ENCODE measurements around the gene SPSB2. TPM values are rescaled to one million over a fixed set of nuclear protein-coding genes. Genes with fewer than 3 reads are reported as not detected.
"Not testable (repeated sequence)": the region's sequence is repeated elsewhere in the genome, so short reads cannot be mapped to it uniquely, and the experiment has no call there.

The SPSB2 gene
- total RNA-seq, 4 donors from 2014 or later = 4.1 to 6.5 (median 5.7) TPM

DNA sequence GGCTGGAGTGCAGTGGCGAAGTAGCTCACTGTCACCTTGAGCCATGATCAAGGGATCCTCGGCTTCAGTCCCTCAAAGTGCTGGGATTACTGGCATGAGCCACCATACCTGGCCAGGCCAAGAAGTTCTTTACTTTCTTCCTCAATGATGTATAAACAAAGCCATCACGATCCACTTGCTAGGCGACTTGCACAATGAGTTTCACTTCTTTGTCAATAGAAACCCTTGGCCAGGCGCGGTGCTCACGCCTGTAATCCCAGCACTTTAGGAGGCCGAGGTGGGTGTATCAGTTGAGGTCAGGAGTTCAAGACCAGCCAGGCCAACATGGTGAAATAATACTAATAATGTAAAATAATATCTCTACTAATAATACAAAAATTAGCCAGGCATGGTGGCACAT is 14.4 kb upstream of the SPSB2 start:
- ATAC-seq (ENCODE audit: low FRiP score) = no peak
- no peak for DNase-seq (ENCODE audit: low spot score)

DNA sequence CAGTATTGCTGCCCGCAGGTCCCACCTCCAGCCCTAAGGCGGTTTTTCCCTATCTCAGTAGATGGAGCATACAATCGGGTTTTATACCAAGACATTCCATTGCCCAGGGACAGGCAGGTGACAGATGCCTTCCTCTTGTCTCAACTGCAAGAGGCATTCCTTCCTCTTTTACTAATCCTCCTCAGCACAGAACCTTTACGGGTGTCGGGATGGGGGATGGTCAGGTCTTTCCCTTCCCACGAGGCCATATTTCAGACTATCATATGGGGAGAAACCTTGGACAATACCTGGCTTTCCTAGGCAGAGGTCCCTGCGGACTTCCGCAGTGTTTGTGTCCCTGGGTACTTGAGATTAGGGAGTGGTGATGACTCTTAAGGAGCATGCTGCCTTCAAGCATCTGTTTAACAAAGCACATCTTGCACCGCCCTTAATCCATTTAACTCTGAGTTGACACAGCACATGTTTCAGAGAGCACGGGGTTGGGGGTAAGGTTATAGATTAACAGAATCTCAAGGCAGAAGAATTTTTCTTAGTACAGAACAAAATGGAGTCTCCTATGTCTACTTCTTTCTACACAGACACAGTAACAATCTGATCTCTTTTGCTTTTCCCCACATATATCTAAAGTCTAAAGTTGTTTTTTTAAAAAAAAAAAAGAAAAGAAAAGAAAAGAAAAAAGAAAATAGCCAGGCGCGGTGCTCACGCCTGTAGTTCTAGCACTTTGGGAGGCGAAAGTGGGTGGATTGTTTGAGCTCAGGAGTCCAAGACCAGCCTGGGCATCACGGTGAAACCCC is 13.3 kb upstream of the SPSB2 start:
- not testable (repeated sequence) for ATAC-seq (ENCODE audit: low FRiP score); DNase-seq (ENCODE audit: low spot score)

More for the DNA sequence above, 14.4 kb upstream of the SPSB2 start:
- TF ChIP-seq CTCF (IDR thresholded peaks at IDR 0.05) = no peak

DNA sequence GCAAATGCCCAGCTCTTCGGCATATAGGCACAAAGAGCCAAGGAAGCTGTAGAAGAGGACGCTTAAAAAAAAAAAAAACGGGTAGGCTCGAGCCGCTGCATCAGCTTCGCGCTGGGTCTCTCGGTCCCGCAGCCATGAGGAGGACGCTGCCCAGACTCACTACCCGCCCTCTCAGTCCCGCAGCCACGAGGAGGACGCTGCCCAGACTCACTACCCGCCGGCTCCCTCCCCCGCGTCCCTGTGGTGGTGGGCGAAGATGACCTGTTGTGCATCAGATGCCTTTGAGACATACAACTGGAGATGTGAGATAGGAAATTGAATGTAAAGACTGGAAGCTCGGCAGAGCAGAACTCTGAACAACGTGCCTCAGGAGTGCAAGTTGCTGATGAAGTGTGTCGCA is 11.4 kb upstream of the SPSB2 start:
- ATAC-seq (ENCODE audit: low FRiP score) (no peak), DNase-seq (ENCODE audit: low spot score) (no peak)
- no peak for TF ChIP-seq CTCF (IDR thresholded peaks at IDR 0.05)

- ATAC-seq (ENCODE audit: low FRiP score) = no peak
- no peak for TF ChIP-seq CTCF (IDR thresholded peaks at IDR 0.05)
- no peak for DNase-seq (ENCODE audit: low spot score)
Measured at GRCh38 chr12:6883683-6884082, 10.6 kb upstream of the SPSB2 start.

GRCh38 chr12:6883252-6883651 is 10.1 kb upstream of the SPSB2 start:
- TF ChIP-seq CTCF (IDR thresholded peaks at IDR 0.05) = no peak
- ATAC-seq (ENCODE audit: low FRiP score) (no peak), DNase-seq (ENCODE audit: low spot score) (no peak)

GRCh38 chr12:6879824-6880223 is 6.7 kb upstream of the SPSB2 start:
- DNase-seq (ENCODE audit: low spot score); ATAC-seq (ENCODE audit: low FRiP score): not testable (repeated sequence)

DNA sequence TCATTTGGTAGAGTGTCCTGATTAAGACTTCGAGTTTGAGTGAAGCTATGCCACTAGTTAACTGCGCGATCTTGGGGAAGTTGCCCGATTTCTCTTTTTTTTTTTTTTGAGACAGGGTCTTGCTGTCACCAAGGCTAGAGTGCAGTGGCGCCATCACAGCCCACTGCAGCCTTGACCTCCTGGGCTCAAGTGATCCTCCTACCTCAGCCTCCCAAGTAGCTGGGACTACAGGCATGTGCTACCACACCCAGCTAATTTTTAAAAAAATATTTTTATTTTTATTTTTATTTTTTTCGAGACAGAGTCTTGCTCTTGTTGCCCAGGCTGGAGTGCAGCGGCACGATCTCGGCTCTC is 889 bp upstream of the SPSB2 start:
- not testable (repeated sequence) for DNase-seq (ENCODE audit: low spot score); ATAC-seq (ENCODE audit: low FRiP score)

DNA sequence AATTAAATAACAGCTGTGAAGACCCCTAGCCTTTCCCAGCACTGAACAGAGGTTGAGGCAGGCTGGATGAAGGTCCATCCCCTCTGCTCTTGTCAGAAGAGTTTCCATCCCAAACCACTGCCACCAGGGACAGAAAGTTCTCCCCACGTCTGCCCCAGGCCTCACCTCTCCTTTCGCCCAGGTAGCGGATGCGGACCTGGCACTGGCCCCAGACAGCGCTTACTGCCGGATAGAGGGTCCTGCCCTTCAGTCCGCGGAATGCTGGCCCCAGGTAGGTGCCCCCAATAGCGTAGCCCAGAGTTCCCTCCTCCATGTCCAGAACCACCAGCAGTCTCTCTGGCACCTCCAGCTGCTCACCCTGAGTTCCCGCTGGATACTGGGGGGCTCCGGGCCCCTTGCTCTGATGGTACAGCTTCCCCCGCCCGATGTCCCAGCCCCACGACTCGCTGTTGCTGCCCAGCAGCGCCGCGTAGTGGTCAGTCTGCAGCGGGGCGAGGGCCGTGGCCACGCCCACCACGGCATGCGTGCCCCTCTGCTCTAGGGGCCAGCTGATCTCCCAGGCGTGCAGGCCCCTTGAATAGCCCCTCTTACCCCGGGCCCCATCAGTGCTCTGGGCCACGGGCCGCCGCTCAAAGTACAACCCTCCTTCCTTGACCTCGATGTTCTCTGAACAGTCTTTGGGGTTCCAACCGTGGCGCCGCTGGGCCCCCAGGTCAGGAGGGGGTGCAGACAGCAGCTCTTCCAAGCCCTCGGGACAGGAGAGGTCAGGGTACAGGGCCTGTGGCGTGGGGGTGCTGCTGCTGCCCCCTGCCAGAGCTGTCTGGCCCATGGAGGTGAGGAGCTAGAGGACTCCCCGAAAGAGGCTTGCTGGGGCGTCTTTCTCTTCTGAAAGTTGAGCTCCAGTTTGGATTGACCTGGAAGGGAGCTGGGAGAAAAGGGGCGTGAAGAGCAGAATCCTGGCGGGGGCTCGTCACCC is 742 bp downstream of the SPSB2 start:
- DNase-seq (ENCODE audit: low spot score) = peak; percentile 66
- TF ChIP-seq CTCF (IDR thresholded peaks at IDR 0.05) = peak in 1 of 3 donors; percentile 69
- ATAC-seq (ENCODE audit: low FRiP score) = peak; percentile 48

Measured in omental fat pad (tissue), 4 donors.